Activated T-cell treated with anti-CD3 and anti-CD28 coated beads, Interleukin-2, amount 50 U/mL, for 72 hours (primary cell): ENCODE data around the gene CBFA2T3. TPM values are rescaled to one million over a fixed set of nuclear protein-coding genes. Genes with fewer than 3 reads are reported as not detected.

Experiments used
- ATAC-seq, 2 donors: fragments of 150-1000 bp; cut with Tn5 transposase; replicated peaks in 1 of 2; 2 replicates each; pipeline ENCODE4 v1.10.0; 2021; ENCODE audit warnings: moderate library complexity in 2 of 2, mild to moderate bottlenecking in 1 of 2
- DNase-seq, 2 donors: peaks; one replicate each; pipeline ENCODE4 v3.0.0; 2021 to 2022; ENCODE audit warnings: mixed read lengths in 1 of 2
- H3K27ac Mint-ChIP-seq: one replicate; pipeline ENCODE4 v1.8.0; 2022; ENCODE audit warnings: mild to moderate bottlenecking, moderate library complexity, mixed read lengths
- H3K27me3 Mint-ChIP-seq: one replicate; pipeline ENCODE4 v1.8.0; 2022; ENCODE audit warnings: low read depth, mixed read lengths
- H3K36me3 Mint-ChIP-seq, 2 donors: one replicate each; pipeline ENCODE4 v1.8.0; 2022; ENCODE audit warnings: mixed read lengths in 2 of 2, mild to moderate bottlenecking in 1 of 2; ENCODE audit not compliant: insufficient read depth in 2 of 2
- H3K4me1 Mint-ChIP-seq: one replicate; pipeline ENCODE4 v1.8.0; 2022; ENCODE audit warnings: low read depth, mixed read lengths
- H3K4me3 Mint-ChIP-seq, 2 donors: one replicate each; pipeline ENCODE4 v1.8.0; 2022; ENCODE audit warnings: mild to moderate bottlenecking in 2 of 2, mixed read lengths in 2 of 2, moderate library complexity in 2 of 2
- H3K9me3 Mint-ChIP-seq, 2 donors: one replicate each; pipeline ENCODE4 v1.8.0; 2022; ENCODE audit warnings: mixed read lengths in 2 of 2
- total RNA-seq, 2 donors: library from RNA; stranded (reverse); gene quantifications; one replicate each; pipeline ENCODE4 v1.2.3, GENCODE V29; 2022

The CBFA2T3 gene
- total RNA-seq, 2 donors from 2014 or later = 1.2 to 1.7 TPM

DNA sequence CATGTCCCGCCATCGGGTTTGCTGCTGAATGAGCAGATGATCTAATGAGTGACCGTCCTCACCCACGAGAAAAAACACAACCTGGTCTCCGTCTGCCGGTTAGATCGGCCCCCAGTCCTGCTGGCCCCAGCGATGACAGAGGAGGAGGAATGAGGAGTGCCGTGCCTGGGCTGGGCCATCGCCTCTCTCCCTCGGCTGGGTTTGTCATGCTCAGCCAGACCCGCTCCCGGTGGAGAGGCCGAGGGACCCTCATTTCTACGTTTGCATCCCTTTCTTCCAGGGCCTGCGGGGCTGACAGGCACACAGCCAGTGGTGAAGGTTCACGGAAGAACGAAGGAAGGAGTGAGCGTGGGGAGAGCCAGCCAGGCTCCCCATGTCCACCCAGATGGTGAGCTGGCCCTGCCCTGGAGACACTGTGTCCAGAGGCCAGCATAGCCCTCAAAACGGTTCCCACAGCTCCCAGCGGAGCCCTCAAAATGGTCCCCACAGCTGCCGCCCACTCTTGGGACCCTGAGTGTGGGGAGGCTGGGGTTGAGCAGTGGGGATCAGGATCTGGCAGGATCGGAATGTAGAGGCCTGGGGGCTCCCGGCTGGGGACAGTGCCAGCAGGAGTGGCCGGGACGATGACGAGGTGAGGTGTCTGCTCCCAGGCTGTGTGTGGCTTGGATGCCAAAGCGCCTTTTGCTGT, 23.9 kb downstream of the CBFA2T3 start:
- H3K9me3 Mint-ChIP-seq = no peaks in the 10 kb centered on the region
- peaks cover 15% of the 10 kb centered on the region for H3K4me1 Mint-ChIP-seq
- no peak for DNase-seq
- H3K27me3 Mint-ChIP-seq = peaks cover 20% of the 10 kb centered on the region
- no peak overlapping the region for H3K27ac Mint-ChIP-seq
- no peak overlapping the region for H3K4me3 Mint-ChIP-seq
- no peak for ATAC-seq
- H3K36me3 Mint-ChIP-seq = no peaks in the 10 kb centered on the region

DNA sequence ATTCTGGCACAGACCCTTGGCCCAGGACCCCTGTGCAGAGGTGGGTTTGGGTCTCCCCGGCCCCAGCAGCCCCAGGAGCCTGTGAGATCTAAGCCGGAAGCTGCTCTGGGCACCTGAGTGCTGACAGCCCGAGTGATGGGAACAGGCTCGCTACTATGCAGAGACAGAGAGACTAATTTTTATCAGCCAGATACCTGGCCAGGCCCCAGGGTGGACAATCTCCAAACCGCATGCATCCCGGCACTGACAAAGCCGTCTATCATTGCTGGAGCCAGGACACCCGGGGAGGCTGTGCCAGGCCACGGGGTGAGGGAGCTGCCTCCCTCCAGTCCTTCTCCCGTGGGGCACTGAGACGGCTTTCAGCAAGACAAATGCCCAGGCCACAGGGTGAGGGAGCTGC, 25.0 kb downstream of the CBFA2T3 start:
- Mint-ChIP-seq H3K9me3 (no peaks in the 10 kb centered on the region), H3K27ac (no peak overlapping the region), H3K36me3 (no peaks in the 10 kb centered on the region), H3K27me3 (peaks cover 8% of the 10 kb centered on the region), H3K4me1 (peaks cover 3% of the 10 kb centered on the region), H3K4me3 (no peak overlapping the region)
- DNase-seq = no peak
- ATAC-seq = no peak

DNA sequence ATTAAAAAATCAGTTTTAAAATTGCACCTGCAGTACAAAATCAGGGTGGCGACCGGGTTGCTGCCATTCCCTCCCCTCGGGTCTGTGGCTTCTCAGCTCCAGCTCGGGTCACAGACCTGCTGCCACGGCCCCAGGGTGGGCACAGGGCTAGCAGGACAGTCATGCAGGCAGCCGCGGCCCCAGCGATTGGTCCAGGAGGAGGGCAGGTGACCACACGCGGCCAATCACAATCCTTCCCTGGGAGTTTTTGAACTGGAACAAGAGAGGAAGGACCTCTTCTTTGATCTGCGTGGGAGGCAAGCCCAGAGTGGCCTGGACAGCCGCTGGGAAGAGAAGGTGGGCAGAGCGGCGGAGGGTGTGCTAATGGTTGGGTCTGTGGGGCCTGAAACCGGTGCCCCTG, 25.5 kb downstream of the CBFA2T3 start:
- no peak overlapping the region for H3K4me3 Mint-ChIP-seq

DNA sequence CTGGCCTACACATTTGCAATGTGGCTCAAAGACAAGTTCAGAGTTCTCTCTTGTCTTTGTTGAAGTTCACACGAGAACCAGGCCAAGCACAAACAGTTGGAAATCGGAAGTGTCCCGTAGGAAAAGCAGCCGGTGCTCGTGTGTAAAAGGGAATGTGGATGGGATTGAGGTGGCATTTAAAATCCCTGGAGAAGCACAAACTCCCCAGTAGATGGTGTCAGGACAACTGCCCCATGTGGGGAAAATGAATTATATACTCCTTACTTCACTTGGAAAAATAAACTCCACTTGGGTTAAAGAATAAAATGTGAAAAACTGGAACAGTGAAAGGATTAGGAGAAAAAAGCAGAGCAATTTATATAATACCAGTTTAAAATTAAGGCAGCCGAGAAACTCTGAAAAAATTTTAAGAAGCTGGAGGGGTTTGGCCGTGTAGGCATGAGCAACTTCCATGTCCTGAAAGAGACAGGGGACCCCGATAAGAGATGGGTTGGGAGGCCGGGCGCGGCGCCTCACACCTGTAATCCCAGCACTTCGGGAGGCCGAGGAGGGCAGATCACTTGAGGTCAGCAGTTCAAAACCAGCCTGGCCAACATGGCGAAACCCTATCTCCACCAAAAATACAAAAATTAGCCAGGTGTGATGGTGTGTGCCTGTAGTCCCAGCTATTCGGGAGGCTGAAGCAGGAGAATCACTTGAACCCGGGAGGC, 28.1 kb downstream of the CBFA2T3 start:
- Mint-ChIP-seq H3K4me1 (no peaks in the 10 kb centered on the region), H3K27ac (no peak overlapping the region), H3K27me3 (peaks cover 18% of the 10 kb centered on the region), H3K36me3 (no peaks in the 10 kb centered on the region), H3K4me3 (no peak overlapping the region), H3K9me3 (no peaks in the 10 kb centered on the region)
- ATAC-seq (no peak), DNase-seq (no peak)

More for the DNA sequence above, 25.5 kb downstream of the CBFA2T3 start:
- Mint-ChIP-seq H3K27me3 (peaks cover 6% of the 10 kb centered on the region), H3K4me1 (no peaks in the 10 kb centered on the region), H3K9me3 (no peaks in the 10 kb centered on the region), H3K27ac (no peak overlapping the region), H3K36me3 (no peaks in the 10 kb centered on the region)
- ATAC-seq (no peak), DNase-seq (no peak)

DNA sequence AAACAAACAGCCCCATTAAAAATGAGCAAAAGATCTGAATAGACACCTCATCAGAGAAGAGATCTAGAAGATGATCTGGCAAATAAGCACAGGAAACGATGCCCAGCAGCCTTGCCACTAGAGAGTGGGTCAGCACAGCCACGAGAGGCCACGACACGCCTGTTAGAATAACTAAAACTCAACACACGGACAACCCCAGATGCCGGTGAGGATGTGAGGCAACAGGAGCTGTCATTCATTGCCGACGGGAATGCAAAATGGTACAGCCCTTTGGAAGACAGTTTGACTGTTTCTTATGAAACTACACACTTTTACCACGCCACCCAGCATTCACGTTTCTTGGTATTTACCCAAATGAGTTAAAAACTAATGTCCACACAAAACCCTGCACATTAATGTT, 31.5 kb downstream of the CBFA2T3 start:
- no peaks in the 10 kb centered on the region for H3K9me3 Mint-ChIP-seq
- DNase-seq = no peak
- H3K36me3 Mint-ChIP-seq = no peaks in the 10 kb centered on the region
- no peak overlapping the region for H3K4me3 Mint-ChIP-seq
- no peak overlapping the region for H3K27ac Mint-ChIP-seq
- H3K4me1 Mint-ChIP-seq = peaks cover 7% of the 10 kb centered on the region
- peaks cover 30% of the 10 kb centered on the region for H3K27me3 Mint-ChIP-seq
- no peak for ATAC-seq

DNA sequence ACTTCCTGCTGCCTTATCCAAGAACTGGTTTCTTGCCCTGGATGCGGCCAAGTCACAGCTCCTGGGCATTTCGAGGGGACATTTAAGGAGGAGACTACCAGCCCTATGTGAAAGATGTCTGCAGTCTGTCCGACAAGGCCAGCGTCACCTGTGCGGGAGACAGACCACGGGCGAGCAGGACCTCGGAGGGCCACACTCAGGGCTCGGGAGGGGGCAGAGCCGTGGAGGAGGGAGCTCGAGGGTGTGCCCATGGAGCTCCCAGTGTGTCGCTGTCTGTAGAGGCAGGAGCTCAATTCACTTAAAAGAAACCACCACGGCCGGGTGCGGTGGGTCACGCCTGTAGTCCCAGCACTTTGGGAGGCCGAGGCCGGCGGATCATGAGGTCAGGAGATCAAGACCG, 33.3 kb downstream of the CBFA2T3 start:
- DNase-seq (no peak), ATAC-seq (no peak)
- H3K27ac Mint-ChIP-seq = no peak overlapping the region
- no peaks in the 10 kb centered on the region for H3K9me3 Mint-ChIP-seq
- H3K36me3 Mint-ChIP-seq = no peaks in the 10 kb centered on the region
- no peak overlapping the region for H3K4me3 Mint-ChIP-seq
- peaks cover 15% of the 10 kb centered on the region for H3K4me1 Mint-ChIP-seq
- H3K27me3 Mint-ChIP-seq = peaks cover 38% of the 10 kb centered on the region

DNA sequence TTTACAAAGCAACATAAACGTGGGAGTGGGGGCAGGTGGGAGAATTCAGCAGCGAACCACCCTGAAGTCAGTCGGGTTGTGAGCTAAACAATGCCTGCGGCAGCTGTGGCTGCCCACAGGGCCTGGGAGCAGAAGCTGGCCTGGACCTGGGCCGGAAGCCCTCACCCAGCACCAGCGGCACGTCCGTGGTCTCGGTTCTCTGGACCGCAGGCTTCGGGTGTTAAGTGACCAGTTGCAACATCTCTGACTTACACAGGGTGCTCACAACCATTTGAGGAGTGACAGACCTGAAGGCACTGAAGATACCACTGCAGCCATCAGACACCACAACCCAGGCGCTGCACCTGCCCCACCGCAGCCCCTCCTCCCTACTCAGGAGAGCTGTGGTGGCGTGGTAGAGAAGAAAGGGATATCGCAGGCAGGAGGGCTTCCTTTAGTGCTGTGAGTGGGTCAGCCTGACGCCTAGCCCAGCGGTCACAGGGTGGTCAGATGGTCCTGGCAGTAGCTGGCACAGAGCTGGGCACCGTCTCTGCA, 33.8 kb downstream of the CBFA2T3 start:
- no peak overlapping the region for H3K27ac Mint-ChIP-seq
- H3K36me3 Mint-ChIP-seq = no peaks in the 10 kb centered on the region
- DNase-seq (no peak), ATAC-seq (no peak)
- H3K9me3 Mint-ChIP-seq = no peaks in the 10 kb centered on the region
- peaks cover 35% of the 10 kb centered on the region for H3K27me3 Mint-ChIP-seq
- no peak overlapping the region for H3K4me3 Mint-ChIP-seq
- H3K4me1 Mint-ChIP-seq = peaks cover 16% of the 10 kb centered on the region

DNA sequence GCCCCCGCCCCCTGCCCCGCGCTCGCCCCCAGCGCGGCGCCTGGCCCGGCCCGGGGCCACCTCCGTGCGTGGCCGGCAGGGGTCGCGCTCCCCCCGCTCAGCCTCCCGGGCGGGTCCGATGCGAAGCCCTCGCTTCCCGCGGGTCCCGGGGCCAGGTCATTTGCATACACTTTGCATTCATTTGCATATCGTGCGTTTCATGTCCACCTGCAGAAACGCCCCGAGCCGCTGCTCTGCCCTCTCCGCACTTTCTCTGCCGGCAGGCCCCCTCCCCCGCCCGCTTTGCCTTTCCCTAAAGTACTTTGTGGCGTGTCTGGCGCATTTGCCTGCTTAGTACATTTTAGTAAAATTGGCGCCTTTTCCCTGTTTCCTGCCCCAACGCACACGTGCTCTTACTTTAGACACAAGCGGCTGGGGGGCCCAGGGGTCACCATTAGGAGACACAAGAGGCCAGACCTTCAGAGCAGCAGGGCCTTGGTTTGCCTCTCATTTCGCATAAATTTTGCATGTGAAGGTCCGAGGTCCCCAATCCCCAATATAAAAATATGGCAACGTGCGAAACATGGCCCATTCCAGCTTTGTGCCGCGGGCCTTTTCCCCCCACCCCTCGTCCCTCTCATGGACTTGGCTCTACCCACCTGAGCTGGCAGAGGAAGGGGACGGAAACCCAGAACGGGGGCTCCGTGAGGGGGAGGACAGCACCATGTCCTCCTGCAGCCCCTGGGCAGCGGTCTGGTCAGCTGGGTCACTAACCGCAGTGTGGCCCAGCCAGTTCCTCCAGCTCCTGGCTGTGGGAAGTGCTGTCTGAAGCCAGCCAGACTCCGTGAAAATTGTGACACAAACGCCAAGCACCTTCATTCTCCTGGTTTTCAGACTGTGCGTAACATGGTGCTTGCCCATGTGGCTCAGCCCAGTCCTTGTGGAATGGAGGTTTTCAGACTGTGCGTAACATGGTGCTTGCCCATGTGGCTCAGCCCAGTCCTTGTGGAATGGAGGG, 34.8 kb downstream of the CBFA2T3 start:
- no peaks in the 10 kb centered on the region for H3K36me3 Mint-ChIP-seq
- no peak overlapping the region for H3K27ac Mint-ChIP-seq
- H3K27me3 Mint-ChIP-seq = peaks cover 35% of the 10 kb centered on the region
- no peaks in the 10 kb centered on the region for H3K9me3 Mint-ChIP-seq
- peak overlapping the region; percentile 49 to 72 for H3K4me3 Mint-ChIP-seq
- peak; percentile 66 to 76 for DNase-seq
- peak; percentile 77 to 78 for ATAC-seq
- peaks cover 16% of the 10 kb centered on the region for H3K4me1 Mint-ChIP-seq

DNA sequence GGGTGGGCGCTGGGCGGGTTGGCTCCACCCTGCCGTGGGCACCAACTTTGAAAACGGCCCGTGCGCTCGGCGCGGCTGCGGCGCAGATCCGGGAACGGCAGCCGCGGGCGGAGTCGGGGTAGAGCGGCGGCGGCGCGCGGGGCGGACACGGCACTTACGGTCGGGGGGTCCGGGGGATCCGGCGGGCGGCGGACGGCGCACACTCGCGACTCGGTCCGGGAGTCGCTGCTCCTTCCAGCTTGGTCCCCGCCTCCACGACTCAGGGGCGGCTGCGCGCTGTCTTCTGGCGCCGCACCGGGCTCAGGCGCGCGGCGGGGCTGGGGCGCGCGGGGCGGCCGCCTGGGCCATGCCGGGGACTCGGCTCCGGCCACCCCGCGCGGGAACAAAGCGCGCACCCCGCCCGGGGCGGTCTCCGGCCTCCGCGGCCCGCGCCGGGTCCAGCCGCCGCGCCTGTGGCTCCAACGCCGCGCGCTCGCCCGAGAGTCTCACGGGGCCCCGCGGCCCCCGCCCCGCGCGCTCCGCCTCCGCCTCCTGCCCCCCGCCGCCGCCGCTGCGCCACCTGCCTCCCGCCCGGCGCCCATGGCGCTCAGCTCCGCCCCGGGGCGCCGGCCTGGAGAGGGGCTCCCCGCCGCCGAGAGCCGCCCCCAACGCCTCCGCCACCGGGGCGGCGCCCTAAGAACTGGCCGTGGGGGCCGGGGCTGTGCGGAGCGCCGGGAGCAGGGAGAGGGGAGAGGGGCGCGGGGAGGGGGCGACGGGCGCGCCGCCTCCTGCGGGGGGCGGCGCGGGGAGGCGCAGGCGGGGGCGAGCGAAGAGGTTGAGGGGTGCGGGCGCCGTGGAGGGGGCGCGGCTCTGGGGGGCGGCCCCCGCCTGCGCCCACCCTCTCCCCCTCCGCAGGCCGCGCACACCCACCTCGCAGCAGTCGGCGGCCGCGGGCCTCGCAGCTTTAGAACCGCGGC, 35.9 kb downstream of the CBFA2T3 start:
- Mint-ChIP-seq H3K36me3 (no peaks in the 10 kb centered on the region), H3K4me1 (peaks cover 16% of the 10 kb centered on the region), H3K4me3 (peak overlapping the region in 1 of 2 donors; percentile 39), H3K9me3 (no peaks in the 10 kb centered on the region), H3K27me3 (peaks cover 45% of the 10 kb centered on the region), H3K27ac (no peak overlapping the region)
- DNase-seq (peak; percentile 37 to 38), ATAC-seq (peak; percentile 40 to 41)

DNA sequence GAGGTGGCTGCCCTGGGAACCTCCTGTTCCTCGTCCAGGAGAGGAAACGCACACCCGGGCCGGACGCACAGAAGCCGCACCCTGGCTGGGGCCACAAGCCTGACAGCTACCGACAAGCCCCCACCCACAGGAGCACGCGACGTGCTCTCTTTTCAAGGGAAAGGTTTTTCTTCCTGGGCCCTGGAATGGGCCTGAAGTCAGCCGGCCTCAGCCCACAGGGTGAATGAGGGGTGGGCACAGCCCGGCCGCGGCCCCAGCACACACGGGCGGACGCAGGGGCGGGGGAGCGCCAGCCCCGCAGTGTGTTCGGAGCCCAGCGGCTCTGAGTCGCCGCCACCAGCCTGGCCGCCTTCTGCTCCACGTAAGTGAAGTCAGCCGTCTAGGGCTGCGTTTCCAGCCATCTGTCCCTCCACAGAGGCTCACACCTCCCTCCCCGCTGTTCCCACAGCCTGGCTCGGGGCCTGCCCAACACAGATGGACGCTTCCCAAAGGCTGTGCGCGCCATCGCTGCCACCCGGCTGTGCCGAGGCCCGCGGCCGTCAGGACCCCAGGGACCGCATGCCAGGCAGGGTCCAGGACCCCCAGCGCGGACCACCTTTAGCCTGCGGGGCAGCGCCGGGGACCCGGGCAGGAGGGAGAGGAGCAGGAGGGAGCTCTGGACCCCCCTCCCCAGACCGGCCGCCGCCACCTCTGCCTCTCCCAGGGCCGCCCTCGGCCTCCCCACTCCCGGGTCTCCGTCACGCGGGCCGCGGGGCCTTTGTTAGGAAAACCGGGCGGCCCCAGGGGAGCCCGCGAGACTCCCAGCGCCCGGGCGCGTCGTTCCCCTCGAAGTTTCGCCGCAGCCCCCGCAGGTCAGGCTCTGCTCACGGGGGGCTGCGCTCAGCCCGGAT, 36.8 kb downstream of the CBFA2T3 start:
- Mint-ChIP-seq H3K9me3 (no peaks in the 10 kb centered on the region), H3K36me3 (no peaks in the 10 kb centered on the region), H3K27me3 (peaks cover 43% of the 10 kb centered on the region), H3K27ac (no peak overlapping the region), H3K4me3 (peak overlapping the region in 1 of 2 donors; percentile 46), H3K4me1 (peaks cover 16% of the 10 kb centered on the region)
- no peak for DNase-seq
- peak; percentile 16 to 24 for ATAC-seq

DNA sequence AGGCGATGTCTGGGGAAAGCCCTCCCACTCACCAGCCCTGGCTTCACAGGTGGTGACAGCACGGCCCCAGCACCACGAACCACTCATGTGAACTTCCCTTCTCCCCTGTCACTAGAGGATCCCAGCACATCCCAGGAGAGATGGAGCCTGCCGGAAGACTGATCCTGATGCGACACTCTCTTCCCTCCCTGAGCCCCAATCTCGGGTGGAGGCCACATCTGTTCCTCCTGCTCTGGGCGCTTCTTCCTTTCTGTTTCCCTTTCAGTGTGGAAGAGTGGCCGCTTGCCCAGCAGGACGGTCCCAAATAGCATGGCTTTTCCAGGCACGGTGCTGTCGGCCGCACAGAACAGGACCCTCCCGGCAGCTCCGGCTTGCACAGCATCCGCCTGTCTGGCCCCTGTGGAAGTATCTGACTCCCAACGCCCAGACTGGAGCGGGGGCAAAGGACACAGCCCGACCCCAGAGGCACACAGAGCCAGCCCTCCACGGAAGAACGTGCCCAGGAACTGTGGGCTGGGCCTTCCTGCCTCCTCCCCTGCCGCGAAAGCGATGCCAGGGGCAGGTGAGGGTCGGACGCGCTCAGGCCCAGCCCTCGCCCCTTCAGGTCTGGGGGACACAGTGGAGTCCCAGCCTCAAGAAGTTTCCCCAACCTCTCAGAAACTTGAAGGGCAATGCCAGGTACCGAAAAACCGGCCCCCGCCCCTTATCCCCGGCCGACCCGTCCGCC, 37.6 kb downstream of the CBFA2T3 start:
- DNase-seq (no peak), ATAC-seq (no peak)
- Mint-ChIP-seq H3K27me3 (peaks cover 36% of the 10 kb centered on the region), H3K4me1 (peaks cover 16% of the 10 kb centered on the region), H3K36me3 (no peaks in the 10 kb centered on the region), H3K9me3 (no peaks in the 10 kb centered on the region), H3K27ac (no peak overlapping the region), H3K4me3 (peak overlapping the region; percentile 25 to 46)
